NCI-H128 (cell line): ENCODE results near the gene PSMD5.

Experiments
- DNase-seq: peaks from one replicate; lab custom pipeline; 2025; ENCODE audit not compliant: unreplicated experiment; lab: John Stamatoyannopoulos, UW

Gene PSMD5

GRCh38 chr9:120875643-120875953 lies 32.9 kb upstream of the PSMD5 start:
- DNase-seq = no peak

- DNase-seq = no peak
Observed at GRCh38 chr9:120875195-120875565, 32.5 kb upstream of the PSMD5 start.

GRCh38 chr9:120874226-120875194 lies 31.8 kb upstream of the PSMD5 start:
- DNase-seq = no peak

GRCh38 chr9:120873512-120873911 lies 30.8 kb upstream of the PSMD5 start:
- no peak for DNase-seq

- no peak for DNase-seq
Observed at GRCh38 chr9:120872791-120873502, 30.2 kb upstream of the PSMD5 start.

- no peak for DNase-seq
Observed at GRCh38 chr9:120870206-120870605, 27.5 kb upstream of the PSMD5 start.

GRCh38 chr9:120869726-120870125 lies 27.0 kb upstream of the PSMD5 start:
- DNase-seq = no peak

GRCh38 chr9:120869360-120869687 lies 26.6 kb upstream of the PSMD5 start:
- DNase-seq = no peak

- DNase-seq = no peak
Observed at GRCh38 chr9:120868676-120869359, 26.1 kb upstream of the PSMD5 start.

- no peak for DNase-seq
Observed at GRCh38 chr9:120868339-120868675, 25.6 kb upstream of the PSMD5 start.

- DNase-seq = no peak
Observed at GRCh38 chr9:120867676-120868338, 25.1 kb upstream of the PSMD5 start.

GRCh38 chr9:120866651-120867050 lies 23.9 kb upstream of the PSMD5 start:
- DNase-seq = no peak

GRCh38 chr9:120865809-120866208 lies 23.1 kb upstream of the PSMD5 start:
- no peak for DNase-seq

GRCh38 chr9:120865176-120865575 lies 22.5 kb upstream of the PSMD5 start:
- DNase-seq = no peak

- DNase-seq = no peak
Observed at GRCh38 chr9:120864719-120865118, 22.0 kb upstream of the PSMD5 start.

- no peak for DNase-seq
Observed at GRCh38 chr9:120863833-120864232, 21.1 kb upstream of the PSMD5 start.

- no peak for DNase-seq
Observed at GRCh38 chr9:120862452-120862851, 19.7 kb upstream of the PSMD5 start.

- no peak for DNase-seq
Observed at GRCh38 chr9:120861935-120862334, 19.2 kb upstream of the PSMD5 start.

GRCh38 chr9:120860083-120860482 lies 17.4 kb upstream of the PSMD5 start:
- DNase-seq = no peak

GRCh38 chr9:120859361-120859760 lies 16.6 kb upstream of the PSMD5 start:
- no peak for DNase-seq

GRCh38 chr9:120857902-120858301 lies 15.2 kb upstream of the PSMD5 start:
- no peak for DNase-seq

- DNase-seq = no peak
Observed at GRCh38 chr9:120857481-120857880, 14.8 kb upstream of the PSMD5 start.
